Adrenal gland (tissue), 5 donors: ENCODE results near the gene GPC5.

Experiments
- POLR2A ChIP-seq, 2 donors: fragments of 450-650 bp; IDR thresholded peaks; one replicate each; pipeline ENCODE4 v1.6.1; 2017; ENCODE audit warnings: antibody characterized with exemption in 2 of 2, mild to moderate bottlenecking in 2 of 2, moderate library complexity in 1 of 2
- TF ChIP-seq, protein P1 (sequence below), 6 experiments: fragments of 450-650 bp in 4 of 6; fragments of 200-600 bp in 2 of 6; sonication (generic) in 1 of 6; IDR thresholded peaks; 1 replicate in 5 of 6; 2 replicates in 1 of 6; pipeline versions ENCODE4 v1.5.1 to v1.8.0; 2016 to 2021; ENCODE audit warnings: antibody characterized with exemption in 6 of 6, mild to moderate bottlenecking in 2 of 6, moderate library complexity in 1 of 6
- donor health status: DM: no; HTN: no; CAD: no.

GRCh38 chr13:92656103-92656502, 1257.7 kb downstream of the GPC5 start:
- TF ChIP-seq, protein P1, sequence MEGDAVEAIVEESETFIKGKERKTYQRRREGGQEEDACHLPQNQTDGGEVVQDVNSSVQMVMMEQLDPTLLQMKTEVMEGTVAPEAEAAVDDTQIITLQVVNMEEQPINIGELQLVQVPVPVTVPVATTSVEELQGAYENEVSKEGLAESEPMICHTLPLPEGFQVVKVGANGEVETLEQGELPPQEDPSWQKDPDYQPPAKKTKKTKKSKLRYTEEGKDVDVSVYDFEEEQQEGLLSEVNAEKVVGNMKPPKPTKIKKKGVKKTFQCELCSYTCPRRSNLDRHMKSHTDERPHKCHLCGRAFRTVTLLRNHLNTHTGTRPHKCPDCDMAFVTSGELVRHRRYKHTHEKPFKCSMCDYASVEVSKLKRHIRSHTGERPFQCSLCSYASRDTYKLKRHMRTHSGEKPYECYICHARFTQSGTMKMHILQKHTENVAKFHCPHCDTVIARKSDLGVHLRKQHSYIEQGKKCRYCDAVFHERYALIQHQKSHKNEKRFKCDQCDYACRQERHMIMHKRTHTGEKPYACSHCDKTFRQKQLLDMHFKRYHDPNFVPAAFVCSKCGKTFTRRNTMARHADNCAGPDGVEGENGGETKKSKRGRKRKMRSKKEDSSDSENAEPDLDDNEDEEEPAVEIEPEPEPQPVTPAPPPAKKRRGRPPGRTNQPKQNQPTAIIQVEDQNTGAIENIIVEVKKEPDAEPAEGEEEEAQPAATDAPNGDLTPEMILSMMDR (IDR thresholded peaks at IDR 0.05), result no peak
- TF ChIP-seq POLR2A (IDR thresholded peaks at IDR 0.05), result no peak
